OCI-LY1 (cell line): ENCODE measurements around the gene STYXL1.

Experiments
- CTCF ChIP-seq: fragments of 200-600 bp; sonication (generic), shearing (Covaris generic); IDR thresholded peaks from 2 replicates; pipeline ENCODE4 v1.5.1; 2017; ENCODE audit warnings: mild to moderate bottlenecking, antibody characterized with exemption, low read length, moderate library complexity, mixed read lengths
- EZH2 ChIP-seq: fragments of 200-600 bp; sonication (generic), shearing (Covaris generic); IDR thresholded peaks from 2 replicates; pipeline ENCODE4 v1.8.0; 2017; ENCODE audit warnings: borderline replicate concordance, mixed run types, mild to moderate bottlenecking, antibody characterized with exemption, low read length, moderate library complexity, mixed read lengths

- no peak for TF ChIP-seq CTCF
- no peak for TF ChIP-seq EZH2
These were observed 24.7 kb upstream of the STYXL1 start for GRCh38 chr7:76072243-76073148.
